Adrenal gland (tissue), 5 donors: ENCODE measurements around the gene UBASH3B.

Source experiments
- CTCF ChIP-seq, 6 experiments: fragments of 450-650 bp in 4 of 6; fragments of 200-600 bp in 2 of 6; sonication (generic) in 1 of 6; IDR thresholded peaks; 1 replicate in 5 of 6; 2 replicates in 1 of 6; pipeline versions ENCODE4 v1.5.1 to v1.8.0; 2016 to 2021; ENCODE audit warnings: antibody characterized with exemption in 6 of 6, mild to moderate bottlenecking in 2 of 6, moderate library complexity in 1 of 6
- POLR2A ChIP-seq, 2 donors: fragments of 450-650 bp; IDR thresholded peaks; one replicate each; pipeline ENCODE4 v1.6.1; 2017; ENCODE audit warnings: antibody characterized with exemption in 2 of 2, mild to moderate bottlenecking in 2 of 2, moderate library complexity in 1 of 2
- donor health status: DM: no; HTN: no; CAD: no.

GRCh38 chr11:122612123-122612824 lies 43.2 kb upstream of the UBASH3B start:
- no peak for TF ChIP-seq CTCF (IDR thresholded peaks at IDR 0.05)
- no peak for TF ChIP-seq POLR2A (IDR thresholded peaks at IDR 0.05)
